A549 (cell line): Measurements from ENCODE around the gene EPB41L4A. TPM values are rescaled to one million over a fixed set of nuclear protein-coding genes. Genes with fewer than 3 reads are reported as not detected.
A peak's percentile ranks its signal among the peaks of the same experiment; 100 is the strongest.

Source experiments
- ATAC-seq, 2 experiments: fragments of 200-7000 bp in 1 of 2; fragments of >200 bp in 1 of 2; cut with Nextera tagmentation in 1 of 2; cut with Tn5 transposase in 1 of 2; 3 replicates each; pipeline versions ENCODE4 v1.8.0 to v1.9.1; 2018 to 2020; ENCODE audit warnings: mild to moderate bottlenecking in 1 of 2, moderate library complexity in 1 of 2
- CTCF ChIA-PET: fragments of 300-600 bp; sonication (Branson Sonifier 250); formaldehyde crosslinking; extraction: SDS; loops from one replicate; lab custom pipeline; 2021; ENCODE audit warnings: antibody characterized with exemption, inconsistent platforms; lab: Yijun Ruan, JAX
- POLR2A ChIA-PET: fragments of 350-600 bp; formaldehyde crosslinking; extraction: SDS; loops from one replicate; lab custom pipeline; 2021; ENCODE audit warnings: antibody characterized with exemption, inconsistent platforms; lab: Yijun Ruan, JAX
- DNase-seq, 2 experiments: peaks; one replicate each; pipeline versions ENCODE4 v3.0.0 to v3.0.0-alpha.2; 2011 to 2016; ENCODE audit warnings: low read depth in 1 of 2, low spot score in 1 of 2
- FAIRE-seq: peaks from 2 replicates; lab custom pipeline; 2011; peaks lifted over from hg19 to GRCh38; lab: Jason Lieb, UNC
- H3K27ac ChIP-seq, 2 experiments: fragments of >200 bp; sonication (Bioruptor Twin); formaldehyde crosslinking; 3 replicates each; pipeline ENCODE4 v1.5.1; 2016 to 2017
- H3K4me1 ChIP-seq: fragments of >200 bp; sonication (Bioruptor Twin); formaldehyde crosslinking; 3 replicates; pipeline ENCODE4 v1.6.1; 2016
- H3K4me2 ChIP-seq: fragments of >200 bp; sonication (Bioruptor Twin); formaldehyde crosslinking; 3 replicates; pipeline ENCODE4 v1.6.1; 2016
- H3K4me3 ChIP-seq: fragments of >200 bp; sonication (Bioruptor Twin); formaldehyde crosslinking; 3 replicates; pipeline ENCODE4 v1.5.1; 2016
- H3K9me3 ChIP-seq: fragments of >200 bp; sonication (Bioruptor Twin); formaldehyde crosslinking; 3 replicates; pipeline ENCODE4 v1.6.1; 2016
- CBX2 ChIP-seq: fragments of 200-600 bp; sonication (generic); IDR thresholded peaks from 2 replicates; pipeline ENCODE4 v1.6.1; 2016; ENCODE audit warnings: low read depth, mild to moderate bottlenecking, borderline replicate concordance
- CEBPB ChIP-seq, 2 experiments: fragments of >200 bp in 1 of 2; sonication (Bioruptor Twin) in 1 of 2; formaldehyde crosslinking in 1 of 2; IDR thresholded peaks; 2 replicates each; pipeline ENCODE4 v1.6.1; 2012 to 2016
- EHF ChIP-seq: fragments of 250-450 bp; sonication (Bioruptor Pico); IDR thresholded peaks from 2 replicates; pipeline ENCODE4 v1.5.0; 2020; ENCODE audit warnings: mild to moderate bottlenecking
- EHMT2 ChIP-seq: fragments of 200-600 bp; sonication (generic); IDR thresholded peaks from 2 replicates; pipeline ENCODE4 v1.6.1; 2016; ENCODE audit warnings: antibody characterized with exemption, low read depth, mild to moderate bottlenecking, moderate library complexity
- FOSB ChIP-seq: fragments of 250-450 bp; sonication (Bioruptor Pico); IDR thresholded peaks from 2 replicates; pipeline ENCODE4 v1.5.0; 2020; ENCODE audit warnings: mild to moderate bottlenecking, moderate library complexity
- HOXA7 ChIP-seq: fragments of 250-450 bp; sonication (Bioruptor Pico); IDR thresholded peaks from 2 replicates; pipeline ENCODE4 v1.5.0; 2020; ENCODE audit warnings: mild to moderate bottlenecking, moderate library complexity
- HOXB5 ChIP-seq: fragments of 250-450 bp; sonication (Bioruptor Pico); IDR thresholded peaks from 2 replicates; pipeline ENCODE4 v1.5.0; 2020; ENCODE audit warnings: mild to moderate bottlenecking, moderate library complexity
- KDM1A ChIP-seq: fragments of 200-600 bp; sonication (generic); IDR thresholded peaks from 2 replicates; pipeline ENCODE4 v1.6.1; 2016; ENCODE audit warnings: low read depth, mild to moderate bottlenecking
- MAZ ChIP-seq: fragments of 150-350 bp; IDR thresholded peaks from 2 replicates; pipeline ENCODE4 v1.6.1; 2014; ENCODE audit warnings: antibody characterized with exemption, low read depth, low read length, borderline replicate concordance
- NFE2L2 ChIP-seq: fragments of 150-350 bp; conservative IDR thresholded peaks from 2 replicates; pipeline ENCODE4 v1.6.1; 2014; ENCODE audit warnings: low read length
- POLR2AphosphoS2 ChIP-seq: conservative IDR thresholded peaks from 2 replicates; pipeline ENCODE4 v1.6.1; 2012; ENCODE audit warnings: low read length, improper control_type of control experiment, inconsistent platforms
- RARB ChIP-seq: fragments of 250-450 bp; sonication (Bioruptor Pico); IDR thresholded peaks from 2 replicates; pipeline ENCODE4 v1.8.0; 2021; ENCODE audit warnings: mild to moderate bottlenecking, moderate library complexity
- TP53 ChIP-seq: fragments of 250-450 bp; sonication (Bioruptor Pico); IDR thresholded peaks from 2 replicates; pipeline ENCODE4 v1.5.0; 2021; ENCODE audit warnings: mild to moderate bottlenecking, moderate library complexity
- ZC3H11A ChIP-seq: fragments of 450-650 bp; IDR thresholded peaks from 2 replicates; pipeline ENCODE4 v1.6.1; 2014; ENCODE audit warnings: antibody characterized with exemption, mild to moderate bottlenecking
- ZNF302 ChIP-seq: fragments of 250-450 bp; sonication (Bioruptor Pico); IDR thresholded peaks from 2 replicates; pipeline ENCODE4 v1.9.0; 2021; ENCODE audit warnings: inconsistent platforms, mild to moderate bottlenecking, moderate library complexity
- WGBS: methylation state at CpG from one replicate; pipeline ENCODE4 v1.1.6; 2017; ENCODE audit errors: missing lambda C conversion rate; 5-methylcytosine and 5-hydroxymethylcytosine counted together
- polyA plus RNA-seq, 4 experiments: library from polyadenylated mRNA; depleted of rRNA in 3 of 4; stranded (reverse); fragments of >200 nt; fragmentation: RNase III in 1 of 4; extraction: RNeasy Plus Mini Kit Qiagen cat#74134 plus additional on column Dnase treatment in 1 of 4; gene quantifications; 2 replicates in 3 of 4; 3 replicates in 1 of 4; pipeline ENCODE4 v1.2.3, GENCODE V29; 2011 to 2017
- TF ChIP-seq, protein P1 (sequence below): fragments of 250-450 bp; sonication (Bioruptor Pico); IDR thresholded peaks from 2 replicates; pipeline ENCODE4 v1.5.0; 2020; ENCODE audit warnings: low read depth, mild to moderate bottlenecking, moderate library complexity
- TF ChIP-seq, protein P2 (sequence below): fragments of 200-600 bp; sonication (generic); IDR thresholded peaks from 2 replicates; pipeline ENCODE4 v1.6.1; 2016; ENCODE audit warnings: antibody characterized with exemption, mild to moderate bottlenecking, moderate library complexity
- TF ChIP-seq, protein P3 (sequence below): IDR thresholded peaks from 2 replicates; pipeline ENCODE4 v1.6.1; 2012
- TF ChIP-seq, protein P4 (sequence below): fragments of >200 bp; sonication (Bioruptor Twin); formaldehyde crosslinking; IDR thresholded peaks from 2 replicates; pipeline ENCODE4 v1.6.1; 2016
- TF ChIP-seq, protein P5 (sequence below): fragments of 250-450 bp; sonication (Bioruptor Pico); IDR thresholded peaks from 2 replicates; pipeline ENCODE4 v1.5.0; 2021; ENCODE audit warnings: mild to moderate bottlenecking, moderate library complexity, borderline replicate concordance

Gene EPB41L4A
- polyA plus RNA-seq, 2 of the 4 experiments (the other 2 are of a cell fraction), result 1.3 to 4.4 TPM

DNA sequence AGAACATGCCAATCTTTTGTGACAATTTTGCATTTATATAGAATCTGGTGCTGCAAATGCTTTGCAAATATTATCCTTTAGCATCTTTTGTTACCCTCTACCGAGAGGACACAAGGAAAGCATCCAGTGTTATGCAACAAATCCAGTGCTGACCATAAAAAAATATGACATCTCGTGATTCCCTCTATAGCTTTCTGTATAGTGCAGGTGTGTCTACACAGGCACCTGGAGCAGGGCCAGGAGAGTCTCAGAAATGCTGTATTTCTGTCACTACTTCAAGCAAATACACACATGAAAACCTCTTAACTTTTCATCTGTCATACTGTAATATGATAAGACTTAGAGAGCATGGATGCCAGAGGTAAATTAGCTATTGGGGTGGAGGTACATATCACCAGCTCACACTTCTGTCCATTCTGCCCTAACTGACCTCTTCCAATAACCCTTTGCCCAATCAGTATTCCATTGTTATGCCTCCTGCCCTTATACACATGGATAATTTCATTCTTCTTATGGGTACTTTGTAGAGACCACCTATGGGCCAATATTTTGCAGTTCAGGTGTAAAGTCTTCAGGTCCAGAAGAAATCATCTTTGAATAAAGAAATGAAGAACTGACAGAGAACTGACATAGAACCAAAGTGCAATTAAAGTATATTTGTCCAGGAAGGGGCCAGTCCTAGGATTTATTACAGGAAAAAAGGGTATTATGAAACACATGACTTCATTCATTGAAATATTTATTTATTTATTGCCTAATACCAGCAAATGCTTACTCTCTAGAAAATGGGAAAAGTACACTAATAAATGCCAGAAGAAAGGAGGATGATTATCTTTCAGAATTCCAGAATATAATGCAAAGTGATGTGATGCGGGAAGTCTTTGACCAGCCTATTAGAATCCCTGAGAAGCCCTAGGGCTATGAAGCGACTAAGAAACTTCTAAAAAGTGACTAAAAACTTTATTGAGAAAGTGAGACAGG lies 106.5 kb downstream of the EPB41L4A start:
- POLR2A ChIA-PET, result no interaction called here
- ATAC-seq, result no peak
- H3K4me3 ChIP-seq, result no peak overlapping the region
- H3K4me2 ChIP-seq, result no peak overlapping the region; the same call in 2 of the 3 replicates
- CTCF ChIA-PET, result no interaction called here
- H3K27ac ChIP-seq, result no peak overlapping the region
- 54% methylated on average over 4 of the region's 4 CpGs for WGBS
- H3K9me3 ChIP-seq, result no peaks in the 10 kb centered on the region
- DNase-seq, result peak in 1 of 2 experiments; percentile 23
- no peak for FAIRE-seq
- H3K4me1 ChIP-seq, result no peaks in the 10 kb centered on the region; the same call in 2 of the 3 replicates
- TF ChIP-seq, protein P1, sequence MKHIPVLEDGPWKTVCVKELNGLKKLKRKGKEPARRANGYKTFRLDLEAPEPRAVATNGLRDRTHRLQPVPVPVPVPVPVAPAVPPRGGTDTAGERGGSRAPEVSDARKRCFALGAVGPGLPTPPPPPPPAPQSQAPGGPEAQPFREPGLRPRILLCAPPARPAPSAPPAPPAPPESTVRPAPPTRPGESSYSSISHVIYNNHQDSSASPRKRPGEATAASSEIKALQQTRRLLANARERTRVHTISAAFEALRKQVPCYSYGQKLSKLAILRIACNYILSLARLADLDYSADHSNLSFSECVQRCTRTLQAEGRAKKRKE (CRISPR knock-in tag), result no peak
- TF ChIP-seq CBX2, result no peak
- peak; percentile 9 to 68; a peak in 2 of 4 replicates for TF ChIP-seq CEBPB (IDR thresholded peaks at IDR 0.05)
- TF ChIP-seq, all 56 proteins: peak for 1

DNA sequence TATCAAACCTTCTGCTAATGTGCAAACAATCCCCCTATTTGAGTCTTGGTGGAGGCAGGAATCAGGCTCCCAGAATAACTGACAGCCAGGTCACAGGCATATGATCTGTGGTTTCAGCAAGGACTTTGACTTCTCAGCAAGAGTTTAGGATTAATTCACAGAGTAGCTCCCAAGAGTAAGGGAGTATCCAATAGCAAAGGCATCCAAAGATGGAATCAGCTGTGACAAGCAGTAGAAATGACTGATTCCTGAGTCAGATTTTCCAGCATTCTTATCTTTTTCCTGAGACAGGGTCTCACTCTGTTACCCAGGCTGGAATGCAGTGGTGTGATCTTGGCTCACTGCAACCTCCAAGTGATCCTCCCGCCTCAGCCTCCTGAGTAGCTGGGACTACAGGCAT lies 108.3 kb downstream of the EPB41L4A start:
- Histone ChIP-seq H3K9me3 (no peaks in the 10 kb centered on the region), H3K27ac (no peak overlapping the region), H3K4me3 (no peak overlapping the region), H3K4me1 (no peaks in the 10 kb centered on the region; the same call in 2 of the 3 replicates), H3K4me2 (no peak overlapping the region)
- ATAC-seq, result no peak
- TF ChIP-seq HOXB5 (no peak), NFE2L2 (no peak), ZC3H11A (no peak), TP53 (CRISPR knock-in tag) (no peak), EHF (CRISPR knock-in tag) (no peak), FOSB (CRISPR knock-in tag) (no peak), MAZ (no peak), POLR2AphosphoS2 (no peak), EHMT2 (no peak)
- TF ChIP-seq, protein P2, sequence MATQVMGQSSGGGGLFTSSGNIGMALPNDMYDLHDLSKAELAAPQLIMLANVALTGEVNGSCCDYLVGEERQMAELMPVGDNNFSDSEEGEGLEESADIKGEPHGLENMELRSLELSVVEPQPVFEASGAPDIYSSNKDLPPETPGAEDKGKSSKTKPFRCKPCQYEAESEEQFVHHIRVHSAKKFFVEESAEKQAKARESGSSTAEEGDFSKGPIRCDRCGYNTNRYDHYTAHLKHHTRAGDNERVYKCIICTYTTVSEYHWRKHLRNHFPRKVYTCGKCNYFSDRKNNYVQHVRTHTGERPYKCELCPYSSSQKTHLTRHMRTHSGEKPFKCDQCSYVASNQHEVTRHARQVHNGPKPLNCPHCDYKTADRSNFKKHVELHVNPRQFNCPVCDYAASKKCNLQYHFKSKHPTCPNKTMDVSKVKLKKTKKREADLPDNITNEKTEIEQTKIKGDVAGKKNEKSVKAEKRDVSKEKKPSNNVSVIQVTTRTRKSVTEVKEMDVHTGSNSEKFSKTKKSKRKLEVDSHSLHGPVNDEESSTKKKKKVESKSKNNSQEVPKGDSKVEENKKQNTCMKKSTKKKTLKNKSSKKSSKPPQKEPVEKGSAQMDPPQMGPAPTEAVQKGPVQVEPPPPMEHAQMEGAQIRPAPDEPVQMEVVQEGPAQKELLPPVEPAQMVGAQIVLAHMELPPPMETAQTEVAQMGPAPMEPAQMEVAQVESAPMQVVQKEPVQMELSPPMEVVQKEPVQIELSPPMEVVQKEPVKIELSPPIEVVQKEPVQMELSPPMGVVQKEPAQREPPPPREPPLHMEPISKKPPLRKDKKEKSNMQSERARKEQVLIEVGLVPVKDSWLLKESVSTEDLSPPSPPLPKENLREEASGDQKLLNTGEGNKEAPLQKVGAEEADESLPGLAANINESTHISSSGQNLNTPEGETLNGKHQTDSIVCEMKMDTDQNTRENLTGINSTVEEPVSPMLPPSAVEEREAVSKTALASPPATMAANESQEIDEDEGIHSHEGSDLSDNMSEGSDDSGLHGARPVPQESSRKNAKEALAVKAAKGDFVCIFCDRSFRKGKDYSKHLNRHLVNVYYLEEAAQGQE, result no peak
- TF ChIP-seq, protein P3, sequence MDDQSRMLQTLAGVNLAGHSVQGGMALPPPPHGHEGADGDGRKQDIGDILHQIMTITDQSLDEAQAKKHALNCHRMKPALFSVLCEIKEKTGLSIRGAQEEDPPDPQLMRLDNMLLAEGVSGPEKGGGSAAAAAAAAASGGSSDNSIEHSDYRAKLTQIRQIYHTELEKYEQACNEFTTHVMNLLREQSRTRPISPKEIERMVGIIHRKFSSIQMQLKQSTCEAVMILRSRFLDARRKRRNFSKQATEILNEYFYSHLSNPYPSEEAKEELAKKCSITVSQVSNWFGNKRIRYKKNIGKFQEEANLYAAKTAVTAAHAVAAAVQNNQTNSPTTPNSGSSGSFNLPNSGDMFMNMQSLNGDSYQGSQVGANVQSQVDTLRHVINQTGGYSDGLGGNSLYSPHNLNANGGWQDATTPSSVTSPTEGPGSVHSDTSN, result no peak
- 50% methylated on average over 1 of the region's 1 CpG for WGBS
- DNase-seq, result no peak
- FAIRE-seq, result no peak
- ChIA-PET CTCF (no interaction called here), POLR2A (no interaction called here)

DNA sequence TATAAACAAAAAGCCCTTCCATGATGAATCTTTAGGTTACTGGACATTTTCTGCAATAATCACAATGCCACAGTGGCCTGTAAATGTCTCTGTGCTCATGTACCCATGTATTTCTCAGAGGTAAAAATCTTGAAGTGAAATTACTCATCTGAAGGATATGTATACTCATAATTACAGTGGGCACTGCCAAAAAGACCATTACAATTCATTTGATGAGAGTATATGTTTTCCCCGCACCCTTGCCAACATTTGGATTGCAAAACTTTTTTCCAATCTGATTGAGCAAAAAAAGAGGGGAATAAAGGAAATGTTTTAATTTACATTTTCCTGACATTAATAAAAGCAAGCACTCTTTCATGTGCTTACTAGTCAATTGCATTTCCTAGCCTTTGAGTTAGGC lies 110.5 kb downstream of the EPB41L4A start:
- H3K9me3 ChIP-seq, result no peaks in the 10 kb centered on the region
- CTCF ChIA-PET, result no interaction called here
- POLR2A ChIA-PET, result no interaction called here
- no peak overlapping the region for H3K4me3 ChIP-seq
- H3K4me2 ChIP-seq, result no peak overlapping the region
- ATAC-seq, result no peak
- no peaks in the 10 kb centered on the region; the same call in 2 of the 3 replicates for H3K4me1 ChIP-seq
- no peak for FAIRE-seq
- no peak overlapping the region for H3K27ac ChIP-seq
- WGBS, result 83% methylated on average over 1 of the region's 1 CpG
- DNase-seq, result no peak
- no peak for TF ChIP-seq ZNF302 (CRISPR knock-in tag)
- TF ChIP-seq, protein P3, result no peak
- no peak for TF ChIP-seq RARB (CRISPR knock-in tag)
- no peak for TF ChIP-seq KDM1A
- TF ChIP-seq HOXA7 (CRISPR knock-in tag), result no peak
- TF ChIP-seq, protein P4, sequence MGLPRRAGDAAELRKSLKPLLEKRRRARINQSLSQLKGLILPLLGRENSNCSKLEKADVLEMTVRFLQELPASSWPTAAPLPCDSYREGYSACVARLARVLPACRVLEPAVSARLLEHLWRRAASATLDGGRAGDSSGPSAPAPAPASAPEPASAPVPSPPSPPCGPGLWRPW, result no peak
- TF ChIP-seq, protein P5, sequence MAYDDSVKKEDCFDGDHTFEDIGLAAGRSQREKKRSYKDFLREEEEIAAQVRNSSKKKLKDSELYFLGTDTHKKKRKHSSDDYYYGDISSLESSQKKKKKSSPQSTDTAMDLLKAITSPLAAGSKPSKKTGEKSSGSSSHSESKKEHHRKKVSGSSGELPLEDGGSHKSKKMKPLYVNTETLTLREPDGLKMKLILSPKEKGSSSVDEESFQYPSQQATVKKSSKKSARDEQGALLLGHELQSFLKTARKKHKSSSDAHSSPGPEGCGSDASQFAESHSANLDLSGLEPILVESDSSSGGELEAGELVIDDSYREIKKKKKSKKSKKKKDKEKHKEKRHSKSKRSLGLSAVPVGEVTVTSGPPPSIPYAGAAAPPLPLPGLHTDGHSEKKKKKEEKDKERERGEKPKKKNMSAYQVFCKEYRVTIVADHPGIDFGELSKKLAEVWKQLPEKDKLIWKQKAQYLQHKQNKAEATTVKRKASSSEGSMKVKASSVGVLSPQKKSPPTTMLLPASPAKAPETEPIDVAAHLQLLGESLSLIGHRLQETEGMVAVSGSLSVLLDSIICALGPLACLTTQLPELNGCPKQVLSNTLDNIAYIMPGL (CRISPR knock-in tag), result no peak
- TF ChIP-seq, protein P1 (CRISPR knock-in tag), result no peak
